HPDE6-E6E7 (cell line): Measurements from ENCODE around the gene GPX4.
"Not testable (repeated sequence)": the region's sequence is repeated elsewhere in the genome, so short reads cannot be mapped to it uniquely, and the experiment has no call there.

Experiments used
- DNase-seq: peaks from one replicate; pipeline ENCODE4 v3.0.0; 2011; ENCODE audit warnings: missing footprints; ENCODE audit errors: extremely low spot score

Gene GPX4

DNA sequence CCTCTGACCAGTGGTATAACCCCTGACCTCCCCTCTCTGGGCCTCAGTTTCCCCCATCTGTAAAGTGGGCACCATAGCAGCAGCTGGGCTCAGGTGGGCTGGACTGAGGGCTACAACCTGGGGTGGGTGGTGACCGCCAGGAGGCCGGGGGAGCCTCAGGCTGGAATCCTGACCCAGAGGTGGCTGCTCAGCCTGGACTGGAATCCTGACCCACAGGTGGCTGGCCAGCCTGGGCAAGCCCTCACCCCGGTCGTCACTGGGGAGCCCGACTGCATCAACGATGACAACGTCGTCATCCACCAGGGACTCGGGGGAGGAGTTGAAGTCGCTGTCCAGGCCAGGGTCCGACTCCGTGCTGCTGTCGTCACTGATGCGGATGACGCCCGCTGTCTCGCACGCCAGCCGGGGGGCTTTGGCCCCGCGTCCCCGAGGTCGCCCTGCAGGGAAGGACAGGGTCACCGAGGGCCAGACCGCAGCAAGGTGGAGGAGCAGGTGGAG lies 10.2 kb downstream of the GPX4 start:
- no peak for DNase-seq

DNA sequence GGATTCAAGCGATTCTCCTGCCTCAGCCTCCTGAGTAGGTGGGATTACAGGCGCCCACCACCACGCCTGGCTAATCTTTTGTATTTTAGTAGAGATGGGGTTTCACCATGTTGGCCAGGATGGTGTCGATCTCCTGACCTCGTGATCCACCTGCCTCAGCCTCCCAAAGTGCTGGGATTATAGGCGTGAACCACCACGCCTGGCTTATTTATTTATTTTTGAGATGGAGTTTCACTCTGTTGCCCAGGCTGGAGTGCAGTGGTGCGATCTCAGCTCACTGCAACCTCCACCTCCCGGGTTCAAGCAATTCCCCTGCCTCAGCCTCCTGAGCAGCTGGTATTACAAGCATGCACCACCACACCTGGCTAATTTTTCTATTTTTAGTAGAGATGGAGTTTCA lies 10.9 kb downstream of the GPX4 start:
- DNase-seq = not testable (repeated sequence)

DNA sequence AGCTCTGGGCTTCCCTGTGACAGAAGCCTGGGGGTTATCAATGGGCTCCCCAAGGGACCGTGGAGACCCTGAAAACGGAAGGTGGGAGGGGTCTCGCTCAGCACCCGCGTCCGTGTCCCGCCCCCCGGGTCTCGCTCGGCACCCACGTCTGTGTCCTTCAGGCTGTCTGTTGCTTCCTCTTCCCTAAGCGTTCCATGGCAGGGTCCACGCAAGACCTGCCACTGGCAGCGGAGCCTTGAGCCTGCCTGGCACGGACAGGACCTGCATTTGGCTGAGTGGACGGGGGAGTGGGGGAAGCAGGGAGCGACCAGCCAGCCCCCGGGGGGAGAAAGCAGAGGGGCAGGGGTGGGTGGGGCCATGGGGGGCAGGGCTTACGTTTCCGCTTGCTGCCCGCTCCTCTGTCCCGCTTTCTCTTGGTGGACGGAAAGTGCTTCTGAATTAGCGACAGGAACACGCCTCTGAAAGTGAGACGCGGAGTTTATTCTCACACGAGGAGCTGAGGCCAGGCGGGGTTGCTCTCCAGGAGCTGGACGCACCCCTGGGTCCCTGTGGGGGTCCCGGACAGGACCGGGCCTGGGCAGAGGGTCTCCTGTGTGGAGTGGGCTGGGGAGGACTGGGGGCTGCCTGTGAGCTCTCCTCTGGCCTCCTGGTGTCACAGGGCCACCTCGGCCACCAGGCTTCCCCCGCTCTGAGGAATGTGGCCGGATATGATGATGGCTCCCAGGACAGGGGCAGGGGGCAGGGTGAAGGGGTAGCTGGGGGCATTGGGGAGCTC lies 12.0 kb downstream of the GPX4 start:
- no peak for DNase-seq

DNA sequence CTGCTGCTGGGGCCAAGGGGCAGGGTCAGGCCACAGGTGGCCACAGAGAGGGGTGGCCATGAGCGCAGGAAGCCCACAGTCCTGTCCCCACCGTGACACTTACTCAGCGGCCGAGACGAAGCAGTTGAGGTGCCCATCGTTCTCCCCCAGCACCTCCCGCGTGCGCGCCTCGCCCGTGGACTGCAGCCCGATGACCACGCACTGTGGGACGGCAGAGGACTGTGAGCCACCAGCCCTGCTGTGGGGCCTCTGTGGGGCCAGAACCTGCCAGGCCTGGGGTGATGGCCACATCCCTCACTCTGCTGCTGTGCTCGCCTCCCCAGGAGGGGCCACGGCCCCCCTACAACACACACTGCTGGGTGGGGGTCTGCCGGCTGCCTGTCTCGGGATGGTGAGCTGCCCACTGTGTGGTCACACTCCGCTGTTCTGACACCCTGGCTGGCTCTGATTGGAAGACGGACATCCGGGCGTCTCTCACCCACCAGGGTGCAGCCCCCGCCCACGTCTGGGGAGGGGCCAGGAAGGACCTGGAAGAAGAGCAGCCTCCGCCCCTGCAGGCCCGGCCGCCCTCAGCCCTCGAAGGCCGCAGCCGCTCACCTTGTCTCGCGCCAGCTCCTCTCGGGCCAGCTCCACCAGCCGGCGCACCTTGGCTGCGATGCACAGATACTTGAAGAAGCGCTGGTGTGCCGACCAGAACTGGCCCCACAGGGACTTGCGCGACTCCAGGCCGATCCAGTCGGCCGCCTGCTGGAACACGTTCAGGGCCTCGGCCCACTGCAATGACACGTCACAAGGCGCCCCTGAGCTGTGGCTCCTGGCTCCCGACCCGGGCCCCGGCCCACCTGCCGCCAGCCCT lies 13.2 kb downstream of the GPX4 start:
- no peak for DNase-seq

DNA sequence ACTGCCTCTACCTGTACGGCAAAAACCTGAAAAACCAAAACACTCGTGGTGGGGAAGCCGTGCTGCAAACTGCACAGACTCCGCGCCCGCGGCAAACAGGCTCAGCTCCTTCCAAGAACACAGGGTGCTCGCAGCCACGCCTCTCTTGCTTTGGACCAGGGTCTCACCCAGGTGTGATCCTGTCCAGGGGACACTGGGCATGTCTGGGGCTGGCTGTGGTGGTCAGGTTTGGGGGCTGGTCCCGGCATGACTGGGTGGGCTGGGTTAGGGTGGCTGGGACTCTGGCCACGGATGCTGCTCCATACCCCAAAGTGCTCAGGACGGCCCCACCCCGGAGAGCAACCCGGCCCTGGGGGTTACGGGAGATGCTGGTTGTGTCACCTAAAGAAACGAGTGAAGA lies 13.9 kb downstream of the GPX4 start:
- DNase-seq = no peak

DNA sequence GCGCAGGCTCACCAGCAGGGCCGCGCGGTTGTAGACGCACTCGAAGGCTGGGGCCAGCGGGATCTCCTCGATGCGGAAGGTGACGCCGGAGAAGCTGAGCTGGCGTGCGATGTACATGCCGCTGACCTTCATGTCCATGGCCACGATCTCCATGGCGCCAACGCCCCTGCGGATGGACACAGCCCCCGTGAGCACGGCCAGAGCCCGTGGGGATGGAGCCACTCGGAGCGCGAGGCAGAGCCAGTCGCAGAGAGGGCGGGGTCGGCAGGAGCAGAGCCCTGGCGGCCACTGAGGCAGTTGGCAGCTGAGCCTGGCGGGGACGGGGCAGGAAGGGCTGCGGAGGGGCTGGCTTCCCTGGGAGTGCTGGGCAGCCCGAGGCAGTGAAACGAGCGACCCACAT lies 15.2 kb downstream of the GPX4 start:
- DNase-seq = no peak

DNA sequence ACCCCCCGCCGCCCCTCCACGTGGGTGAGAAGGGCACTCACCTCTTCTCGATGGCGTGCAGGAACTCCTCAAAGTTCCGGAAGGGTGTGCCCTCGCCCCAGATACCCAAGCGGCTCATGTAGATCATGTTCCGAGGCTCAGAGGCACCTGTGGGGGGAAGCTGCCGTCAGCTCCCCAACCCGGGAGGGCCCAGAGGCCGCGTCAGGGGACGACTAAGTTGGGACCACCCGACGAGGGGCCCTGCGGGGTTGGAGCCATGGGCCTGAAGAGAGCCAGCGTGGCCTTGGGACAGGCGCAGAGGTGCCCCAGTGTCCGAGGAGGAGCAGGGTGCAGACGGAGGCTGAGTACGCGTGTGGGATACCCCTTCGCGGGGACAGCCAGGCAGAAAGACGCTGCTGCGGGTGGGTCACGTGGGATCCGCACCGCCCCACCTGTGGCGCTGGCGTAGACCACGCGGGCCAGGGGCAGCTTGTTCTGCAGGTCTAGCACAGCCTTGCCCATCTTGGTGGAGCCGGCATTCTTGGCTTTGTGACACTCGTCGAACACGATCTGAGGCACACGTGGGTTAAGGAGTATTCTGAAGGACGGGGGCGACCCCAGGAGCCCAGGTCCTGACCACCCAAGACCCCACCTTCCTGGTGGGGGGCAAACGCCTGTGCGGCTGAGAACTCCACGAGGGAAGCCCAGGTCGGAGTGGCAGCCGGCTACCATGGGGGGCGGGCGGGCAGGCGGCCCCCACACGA lies 15.9 kb downstream of the GPX4 start:
- no peak for DNase-seq

DNA sequence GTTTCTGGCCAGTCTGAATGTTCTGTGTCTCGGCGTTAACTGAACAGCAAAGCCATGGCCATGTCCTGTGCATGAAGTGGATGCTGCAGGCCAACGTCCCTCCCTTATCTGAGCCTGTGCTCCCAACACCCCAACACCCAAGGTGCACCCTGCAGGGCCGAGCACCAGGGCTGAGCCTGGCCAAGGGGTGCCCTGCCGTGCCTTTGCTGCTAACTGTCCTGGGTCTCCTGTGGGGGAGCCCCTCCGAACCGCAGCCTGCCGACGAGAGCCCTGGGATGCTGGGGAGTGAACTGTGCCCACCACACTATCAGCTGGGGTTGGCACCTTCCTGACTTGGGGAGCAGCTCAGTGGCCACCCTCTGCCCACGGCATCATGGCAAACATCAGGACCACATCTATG lies 17.6 kb downstream of the GPX4 start:
- DNase-seq = no peak

DNA sequence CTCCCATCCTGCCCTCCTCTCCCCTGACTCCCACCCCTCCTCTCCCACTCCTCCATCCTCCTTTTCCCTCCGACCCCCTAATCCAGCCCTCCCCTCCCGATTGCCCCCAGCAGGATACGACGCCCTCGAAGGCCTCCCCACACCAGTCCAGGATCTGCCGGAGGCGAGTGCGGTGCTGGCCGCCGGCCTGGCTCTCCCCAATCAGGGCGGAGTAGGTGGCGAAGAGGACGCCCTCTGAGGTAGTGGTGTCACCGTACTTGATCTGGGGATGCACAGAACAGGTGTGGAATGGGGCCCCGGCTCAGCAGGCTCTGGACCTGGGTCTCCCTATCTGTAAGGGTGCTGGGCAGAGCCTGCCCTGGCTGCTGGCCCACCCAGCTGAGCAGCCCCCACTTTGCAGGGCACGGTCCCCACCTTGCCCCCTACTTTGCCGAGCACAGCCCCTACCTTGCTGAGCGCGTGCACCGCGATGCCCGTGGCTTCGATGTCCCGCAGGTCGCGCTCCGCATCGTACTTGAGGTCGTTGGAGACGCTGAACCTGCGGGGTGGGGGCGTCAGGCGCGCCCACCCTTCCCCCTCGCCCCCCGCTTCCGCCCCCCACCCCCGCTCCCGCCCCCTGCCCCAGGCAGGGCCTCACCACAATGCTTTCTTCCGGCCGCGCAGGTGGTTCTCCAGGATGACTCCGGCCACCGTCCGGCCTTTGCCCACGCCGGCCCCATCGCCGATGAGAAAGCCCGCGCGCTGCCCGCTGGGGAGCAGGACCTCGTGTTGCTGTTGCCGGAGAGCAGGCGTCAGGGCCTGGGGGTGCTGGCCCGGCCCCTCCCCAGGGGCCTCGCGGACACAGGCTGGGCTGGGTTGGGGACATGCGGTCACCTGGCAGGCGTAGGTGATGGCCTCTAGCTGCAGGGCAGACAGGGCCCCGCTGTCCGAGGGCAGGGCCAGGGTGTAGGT lies 18.5 kb downstream of the GPX4 start:
- DNase-seq = no peak

DNA sequence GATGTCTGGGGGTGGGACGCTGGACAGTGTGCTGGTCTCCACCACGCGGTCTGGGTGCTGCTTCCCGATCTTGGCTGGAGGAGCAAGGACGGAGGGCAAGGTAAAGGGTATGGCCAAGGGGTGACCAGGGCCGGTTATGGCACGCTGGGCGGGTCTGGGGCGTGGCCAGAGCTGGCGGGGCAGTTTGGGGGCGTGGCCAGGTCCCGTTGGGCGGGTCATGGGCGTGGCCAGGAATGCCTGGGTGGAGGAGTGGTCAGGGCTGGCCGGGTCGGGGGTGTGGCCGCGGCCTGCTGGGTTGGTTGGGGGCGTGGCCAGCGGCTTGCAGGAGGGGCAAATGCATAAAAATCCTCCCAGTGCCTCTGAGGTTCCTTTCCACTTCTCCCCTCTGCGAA lies 19.2 kb downstream of the GPX4 start:
- peak; percentile 80 for DNase-seq

DNA sequence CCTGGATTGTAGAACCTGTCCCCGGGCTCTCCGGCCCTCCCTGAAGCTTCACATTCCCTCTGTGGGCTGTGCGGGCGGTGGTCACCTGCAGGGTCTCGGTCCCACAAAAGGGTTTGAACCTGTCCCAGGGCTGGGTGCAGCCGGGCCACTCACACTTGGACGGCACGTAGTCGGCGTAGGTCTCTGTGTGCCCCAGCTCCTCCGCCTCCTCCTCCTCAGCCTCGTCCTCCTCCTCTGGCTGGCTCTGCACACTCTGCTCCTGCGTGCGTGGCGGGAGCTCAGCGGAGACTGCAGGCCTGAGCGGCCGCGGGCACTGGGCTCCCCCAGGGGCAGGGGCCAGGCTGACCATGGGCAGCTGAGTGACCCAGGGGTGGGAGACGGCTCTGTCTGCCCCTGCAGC lies 19.6 kb downstream of the GPX4 start:
- DNase-seq = no peak

DNA sequence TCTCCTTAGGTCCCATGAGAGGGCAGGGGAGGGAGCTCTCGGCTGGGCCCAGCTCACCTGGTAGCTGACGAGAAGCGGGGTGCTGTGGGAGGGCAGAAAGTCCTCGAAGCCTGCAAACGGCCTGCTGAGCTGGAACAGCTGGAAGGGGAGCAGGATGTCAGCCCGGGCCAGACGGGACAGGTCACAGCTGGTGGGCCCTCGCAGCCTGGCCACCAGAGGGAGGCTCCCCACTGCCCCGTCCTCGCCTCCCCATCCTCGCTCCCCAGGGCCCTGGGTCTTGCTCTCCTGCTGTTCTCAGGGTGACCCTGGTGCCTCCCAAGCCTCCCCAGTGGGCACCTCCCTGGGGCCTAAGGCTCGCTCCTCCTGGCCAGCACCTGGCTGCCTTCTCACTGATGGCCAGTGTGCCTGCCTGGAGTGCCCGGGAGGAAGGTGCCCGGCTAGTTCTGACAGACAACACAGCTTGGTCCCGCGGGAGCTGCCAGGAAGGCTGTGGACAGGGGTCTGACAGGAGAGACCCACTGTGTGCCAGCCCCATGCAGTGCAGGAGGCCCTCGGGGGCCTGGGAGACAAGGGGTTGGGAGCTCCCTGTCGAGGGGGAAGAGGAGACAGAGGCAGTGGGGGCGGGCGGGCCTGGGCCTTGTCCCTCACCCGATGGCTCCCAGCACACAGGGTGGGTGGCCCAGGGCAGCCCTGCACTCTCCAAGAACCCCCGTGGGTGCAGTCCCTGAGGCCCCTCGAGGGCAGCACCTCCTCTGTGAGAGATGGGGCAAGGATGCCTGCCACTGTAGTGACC lies 20.3 kb downstream of the GPX4 start:
- DNase-seq = no peak

DNA sequence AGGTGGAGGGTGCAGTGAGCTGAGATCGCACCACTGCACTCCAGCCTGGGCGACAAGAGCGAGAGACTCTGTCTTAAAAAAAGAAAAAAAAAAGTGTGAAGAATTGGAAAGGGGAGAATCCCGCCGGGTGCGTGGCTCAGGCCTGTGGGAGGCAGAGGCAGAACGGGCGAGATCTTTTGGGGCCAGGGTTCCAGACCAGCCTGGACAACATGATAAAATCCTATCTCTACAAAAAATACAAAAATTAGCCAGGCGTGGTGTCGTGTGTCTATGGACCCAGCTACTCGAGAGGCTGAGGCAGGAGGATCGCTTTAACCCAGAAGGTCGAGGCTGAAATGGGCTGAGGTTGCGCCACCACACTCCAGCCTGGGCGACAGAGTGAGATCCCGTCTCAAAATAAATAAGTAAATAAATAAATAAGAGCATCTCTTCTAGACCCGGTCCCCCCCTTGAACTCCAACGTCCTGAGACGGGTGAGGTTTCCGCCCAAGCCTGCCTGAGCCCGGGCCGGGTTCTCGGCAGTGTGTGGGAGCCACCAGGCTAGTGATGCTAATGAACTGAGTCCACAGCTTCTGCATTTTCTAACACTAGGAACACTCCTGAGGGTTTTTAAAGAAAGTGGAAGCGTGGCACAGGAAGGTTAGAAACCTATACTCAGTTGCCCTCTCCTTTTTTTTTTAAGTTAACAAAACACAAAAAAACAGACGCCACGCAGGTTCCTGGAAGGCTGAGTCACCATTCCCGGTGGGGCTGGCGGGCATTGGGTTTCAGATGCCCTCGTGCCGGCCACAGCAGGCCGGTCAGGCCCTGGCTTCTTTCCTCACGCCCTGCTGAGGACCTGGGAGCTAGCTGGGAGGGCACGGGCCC lies 22.0 kb downstream of the GPX4 start:
- no peak for DNase-seq

DNA sequence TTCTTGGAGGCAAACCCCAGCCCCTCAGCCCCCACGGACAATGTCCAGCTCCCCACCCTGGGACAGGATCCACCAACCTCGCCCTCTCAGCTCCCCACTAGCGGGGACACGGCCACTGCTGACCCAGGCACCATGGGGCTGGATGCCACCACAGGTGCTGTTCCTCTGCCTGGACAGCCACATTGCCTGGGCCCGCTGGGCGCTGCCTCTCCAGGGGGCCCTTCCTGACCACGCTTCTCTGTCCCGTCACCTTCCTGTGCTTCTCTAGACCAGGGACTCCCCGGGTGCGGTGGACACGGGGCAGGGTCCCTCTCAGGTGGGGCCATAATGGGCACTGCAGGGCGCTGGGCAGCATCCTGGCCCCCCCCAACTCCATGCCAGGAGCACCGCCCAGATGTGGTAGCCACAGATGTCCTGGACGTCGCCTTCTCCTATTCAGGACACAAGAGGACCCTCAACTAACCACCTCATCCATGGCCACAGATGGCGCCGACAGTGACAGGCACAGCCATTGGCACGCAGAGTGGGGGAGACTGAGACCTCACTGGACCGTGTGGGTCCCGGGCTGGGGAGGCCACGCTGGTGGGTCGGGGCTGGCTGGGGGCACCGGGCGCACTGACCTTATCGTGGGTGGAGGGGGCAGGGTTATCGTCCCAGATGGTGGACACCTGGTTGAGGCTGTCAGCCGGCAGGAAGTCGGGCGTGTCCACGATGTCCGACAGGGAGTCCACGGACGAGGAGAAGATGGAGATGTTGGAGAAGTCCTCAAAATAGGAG lies 23.4 kb downstream of the GPX4 start:
- DNase-seq = no peak

DNA sequence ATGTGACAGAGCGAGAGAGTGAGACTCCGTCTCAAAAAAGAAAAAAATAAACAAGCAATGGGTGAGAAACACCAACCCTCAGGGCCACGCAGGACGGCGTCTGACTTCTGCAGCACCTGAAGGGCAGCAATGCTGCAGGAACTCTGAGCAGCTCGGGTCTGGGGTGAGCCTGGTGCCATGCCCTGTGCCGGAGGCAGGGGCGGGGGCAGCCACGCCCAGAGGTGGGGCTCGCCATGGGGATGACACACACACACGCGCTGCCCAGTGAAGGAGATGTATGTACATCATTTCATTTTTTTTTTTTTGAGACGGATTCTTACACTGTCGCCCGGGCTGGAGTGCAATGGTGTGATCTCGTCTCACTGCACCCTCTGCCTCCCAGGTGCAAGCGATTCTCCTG lies 24.3 kb downstream of the GPX4 start:
- no peak for DNase-seq

DNA sequence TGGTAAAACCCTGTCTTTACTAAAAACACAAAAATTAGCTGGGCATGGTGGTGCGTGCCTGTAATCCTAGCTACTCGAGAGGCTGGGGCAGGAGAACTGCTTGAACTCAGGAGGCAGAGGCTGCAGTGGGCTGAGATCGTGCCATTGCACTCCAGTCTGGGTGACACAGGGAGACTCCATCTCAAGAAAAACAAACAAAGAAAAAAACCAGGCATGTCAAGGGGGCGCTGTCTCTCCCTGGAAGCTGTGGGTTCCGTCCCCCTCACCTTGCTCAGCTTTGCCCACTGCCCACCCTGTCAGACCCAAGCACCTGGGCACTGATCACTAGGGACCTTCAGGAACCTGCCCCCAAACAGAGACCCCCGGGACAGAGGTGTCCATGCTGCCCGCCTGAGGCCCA lies 25.3 kb downstream of the GPX4 start:
- DNase-seq = not testable (repeated sequence)

DNA sequence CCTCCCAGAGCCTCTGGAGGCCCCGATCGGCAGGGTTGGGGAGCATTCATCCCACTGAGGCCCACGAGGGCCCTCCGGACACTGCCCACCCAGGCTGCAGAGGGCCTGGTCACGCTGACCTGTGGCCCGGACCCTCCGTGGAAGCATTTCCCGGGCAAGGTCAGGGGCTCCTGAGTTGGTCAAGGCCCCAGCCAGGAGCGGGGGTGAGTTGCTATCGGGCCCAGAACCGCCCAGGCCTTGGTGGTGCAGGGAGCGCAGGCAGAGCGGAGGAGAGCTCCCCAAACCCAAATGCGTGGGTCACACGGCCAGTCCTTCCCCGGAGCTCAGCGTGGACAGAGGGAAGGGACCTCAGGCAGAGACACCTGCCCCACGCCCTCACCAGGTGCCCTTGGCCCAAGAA lies 25.7 kb downstream of the GPX4 start:
- no peak for DNase-seq
